ES-I3 (cell line): ENCODE data around the gene PLD5.
A peak's percentile ranks its signal among the peaks of the same experiment; 100 is the strongest.

Experiments used
- H3K36me3 ChIP-seq: 2 replicates; pipeline ENCODE4 v1.6.1; 2013; ENCODE audit warnings: mild to moderate bottlenecking, low read length, control low read depth, moderate library complexity; ENCODE audit not compliant: insufficient read depth
- H3K4me1 ChIP-seq: 2 replicates; pipeline ENCODE4 v1.6.1; 2013; ENCODE audit warnings: mild to moderate bottlenecking, control low read depth, low read length; ENCODE audit not compliant: insufficient read depth
- H3K9ac ChIP-seq: 2 replicates; pipeline ENCODE4 v1.6.1; 2013; ENCODE audit warnings: low read depth, mild to moderate bottlenecking, low read length, moderate library complexity
- H3K9me3 ChIP-seq: 2 replicates; pipeline ENCODE4 v1.6.1; 2013; ENCODE audit warnings: mild to moderate bottlenecking, low read length, moderate library complexity; ENCODE audit not compliant: control insufficient read depth, insufficient read depth

PLD5 gene

GRCh38 chr1:242524571-242525359 is at the start of gene PLD5:
Gene PLD5, minus strand, starts transcription at chr1:242524697.
- no peaks in the 10 kb centered on the region for H3K4me1 ChIP-seq
- peak within 1 kb of the TSS; percentile 87 for H3K9ac ChIP-seq
- no peaks in the 10 kb centered on the region for H3K9me3 ChIP-seq
- no peaks in the 10 kb centered on the region for H3K36me3 ChIP-seq

DNA sequence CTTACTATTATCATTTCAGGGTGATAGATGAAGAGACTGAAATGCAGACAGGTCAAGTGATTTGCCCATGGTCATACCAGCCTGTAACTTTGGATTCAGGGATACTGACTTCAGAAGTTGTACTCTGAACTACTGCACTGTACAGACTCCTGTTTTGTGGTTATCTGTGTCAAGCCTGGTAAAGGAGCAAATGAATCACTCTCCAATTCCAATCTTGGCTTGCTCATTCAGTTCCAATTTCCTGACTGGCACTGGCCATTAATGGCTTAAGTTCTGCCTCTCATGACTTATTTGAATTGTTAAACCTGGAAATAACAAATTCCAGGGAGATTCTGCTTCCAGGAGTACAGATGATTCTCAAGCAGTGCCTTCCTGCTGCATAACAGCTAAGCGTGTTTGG is 45.4 kb upstream of the PLD5 start:
- Histone ChIP-seq H3K9me3 (peaks cover 5% of the 10 kb centered on the region; the same call in 1 of the 2 replicates), H3K9ac (no peak overlapping the region), H3K36me3 (no peaks in the 10 kb centered on the region), H3K4me1 (no peaks in the 10 kb centered on the region)

DNA sequence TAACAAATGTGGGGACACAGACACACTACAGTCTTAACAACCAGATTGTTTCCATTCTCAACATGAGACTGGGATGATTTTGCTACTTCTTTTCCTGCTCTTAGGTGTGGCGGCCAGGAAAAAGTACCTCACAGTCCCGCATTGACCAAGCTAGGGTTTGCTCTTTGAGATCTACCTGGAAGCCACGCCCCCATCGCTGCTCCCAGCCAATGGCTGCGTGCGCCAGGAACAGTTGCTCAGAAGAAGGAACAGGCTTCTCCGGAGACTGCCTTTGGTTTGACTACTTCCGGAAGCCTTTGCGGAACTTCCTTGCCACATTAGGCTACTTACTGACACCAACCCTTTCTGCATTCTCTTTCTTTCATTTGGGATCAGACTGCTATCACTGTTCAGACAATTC is 44.2 kb upstream of the PLD5 start:
- Histone ChIP-seq H3K9ac (no peak overlapping the region), H3K36me3 (no peaks in the 10 kb centered on the region), H3K4me1 (no peaks in the 10 kb centered on the region), H3K9me3 (peaks cover 5% of the 10 kb centered on the region; the same call in 1 of the 2 replicates)

DNA sequence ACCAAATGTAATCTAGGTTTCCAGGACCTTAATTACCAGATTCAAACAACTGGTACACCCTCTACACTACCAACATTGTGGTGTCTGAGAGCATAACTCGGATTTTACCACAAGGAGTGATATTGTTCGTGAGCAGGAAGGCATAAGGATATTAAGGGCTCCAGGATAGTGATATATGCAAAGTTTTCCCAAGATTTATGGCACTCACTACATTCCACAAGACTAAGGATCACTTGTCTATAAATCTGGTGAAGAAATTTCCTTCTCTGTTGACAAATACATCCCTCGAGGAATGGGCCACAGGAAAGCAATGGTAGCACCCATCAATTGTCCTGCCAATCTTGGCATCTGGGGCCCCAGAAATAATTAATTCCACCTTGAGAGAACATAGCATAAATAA is 43.1 kb upstream of the PLD5 start:
- H3K9ac ChIP-seq, result no peak overlapping the region
- H3K4me1 ChIP-seq, result no peaks in the 10 kb centered on the region
- H3K9me3 ChIP-seq, result peaks cover 5% of the 10 kb centered on the region; the same call in 1 of the 2 replicates
- no peaks in the 10 kb centered on the region for H3K36me3 ChIP-seq

DNA sequence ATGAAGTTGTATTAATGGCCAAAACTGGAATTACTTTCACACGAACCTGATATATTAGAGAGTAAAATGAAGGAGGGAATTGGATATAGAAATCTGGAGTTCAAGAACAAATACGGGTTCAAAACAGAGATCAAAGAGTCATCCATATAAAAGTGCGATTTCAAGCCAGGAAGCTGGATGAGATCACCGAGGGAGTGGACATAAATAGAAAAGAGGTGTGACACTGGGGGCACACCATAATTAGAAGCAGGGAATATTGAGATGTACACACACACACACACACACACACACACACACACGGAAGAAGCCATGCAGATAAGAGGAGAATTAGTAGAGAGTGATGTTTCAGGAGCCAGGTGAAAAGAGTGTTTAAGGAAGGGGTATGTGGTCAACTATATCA is 32.3 kb upstream of the PLD5 start:
- Histone ChIP-seq H3K9ac (no peak overlapping the region), H3K36me3 (no peaks in the 10 kb centered on the region), H3K9me3 (no peaks in the 10 kb centered on the region), H3K4me1 (no peaks in the 10 kb centered on the region)

GRCh38 chr1:242556276-242556675 is 31.8 kb upstream of the PLD5 start:
- no peaks in the 10 kb centered on the region for H3K9me3 ChIP-seq
- H3K36me3 ChIP-seq, result no peaks in the 10 kb centered on the region
- H3K4me1 ChIP-seq, result no peaks in the 10 kb centered on the region
- H3K9ac ChIP-seq, result no peak overlapping the region

GRCh38 chr1:242554577-242554976 is 30.1 kb upstream of the PLD5 start:
- H3K36me3 ChIP-seq, result no peaks in the 10 kb centered on the region
- H3K9me3 ChIP-seq, result no peaks in the 10 kb centered on the region
- H3K4me1 ChIP-seq, result no peaks in the 10 kb centered on the region
- no peak overlapping the region for H3K9ac ChIP-seq

DNA sequence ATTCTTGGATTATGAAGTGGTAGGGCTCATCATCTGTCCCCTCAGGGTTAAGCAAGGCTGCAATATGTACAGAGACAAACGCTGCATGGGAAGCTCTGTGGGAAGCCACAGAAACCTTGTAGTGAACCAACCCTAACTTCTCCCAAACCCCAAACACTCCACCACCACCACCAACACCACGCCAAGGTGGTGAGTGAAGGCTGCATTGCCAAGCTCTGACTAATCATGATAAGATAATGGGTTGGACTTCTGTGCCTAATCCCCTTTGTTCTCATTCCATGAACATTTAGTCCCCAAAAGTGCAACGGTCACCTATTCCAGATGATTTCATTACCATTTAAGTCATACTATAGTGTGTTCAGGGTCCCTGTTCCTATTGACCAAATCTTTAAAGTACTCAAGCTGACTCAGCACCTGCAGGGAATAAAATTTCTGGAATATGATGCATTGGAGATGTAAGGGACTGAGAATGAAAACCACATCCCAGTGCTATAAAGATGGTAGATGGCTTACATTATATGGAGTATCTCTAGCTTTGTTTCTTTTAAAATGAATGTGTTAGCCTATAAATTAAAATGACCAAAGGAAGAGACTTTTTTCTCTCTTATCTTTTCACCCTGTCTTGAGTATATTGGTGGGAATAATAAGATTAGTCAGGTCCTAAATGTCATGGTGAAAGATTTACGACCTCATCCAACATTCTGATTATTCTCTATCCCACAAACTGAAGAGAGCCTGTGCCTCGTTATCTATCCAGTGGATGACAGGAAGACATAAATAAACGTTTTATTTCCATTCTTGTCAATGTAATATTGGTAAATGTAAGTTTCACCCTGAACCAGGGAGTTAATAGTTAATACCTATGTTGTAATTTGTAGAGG is 22.6 kb upstream of the PLD5 start:
- Histone ChIP-seq H3K4me1 (no peaks in the 10 kb centered on the region), H3K36me3 (no peaks in the 10 kb centered on the region), H3K9ac (no peak overlapping the region), H3K9me3 (no peaks in the 10 kb centered on the region)

GRCh38 chr1:242546441-242546840 is 21.9 kb upstream of the PLD5 start:
- Histone ChIP-seq H3K9ac (no peak overlapping the region), H3K36me3 (no peaks in the 10 kb centered on the region), H3K4me1 (no peaks in the 10 kb centered on the region), H3K9me3 (no peaks in the 10 kb centered on the region)

DNA sequence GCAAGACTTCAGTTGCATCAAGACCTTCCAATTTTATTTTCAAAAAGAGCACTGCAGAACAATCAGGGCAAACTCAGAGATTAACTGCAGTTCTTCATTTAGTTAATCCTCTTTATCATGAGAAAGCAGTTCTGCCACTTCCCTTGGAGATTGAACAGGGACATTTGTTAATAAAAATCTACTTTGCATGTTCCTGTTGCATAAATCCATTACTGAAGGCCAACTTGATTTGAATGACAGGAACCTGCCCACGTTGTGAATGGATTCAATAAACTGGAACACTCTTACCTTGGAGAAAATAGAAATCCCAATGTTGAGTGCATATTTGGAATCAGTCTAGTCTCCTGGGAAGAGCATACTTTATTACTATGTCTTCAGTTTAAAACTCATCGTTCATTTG is 19.6 kb upstream of the PLD5 start:
- H3K9ac ChIP-seq, result no peak overlapping the region
- no peaks in the 10 kb centered on the region for H3K4me1 ChIP-seq

GRCh38 chr1:242542271-242542670 is 17.8 kb upstream of the PLD5 start:
- H3K4me1 ChIP-seq, result no peaks in the 10 kb centered on the region
- H3K9ac ChIP-seq, result no peak overlapping the region
- no peaks in the 10 kb centered on the region for H3K9me3 ChIP-seq
- H3K36me3 ChIP-seq, result no peaks in the 10 kb centered on the region

More for the DNA sequence above, 19.6 kb upstream of the PLD5 start:
- Histone ChIP-seq H3K9me3 (no peaks in the 10 kb centered on the region), H3K36me3 (no peaks in the 10 kb centered on the region)

DNA sequence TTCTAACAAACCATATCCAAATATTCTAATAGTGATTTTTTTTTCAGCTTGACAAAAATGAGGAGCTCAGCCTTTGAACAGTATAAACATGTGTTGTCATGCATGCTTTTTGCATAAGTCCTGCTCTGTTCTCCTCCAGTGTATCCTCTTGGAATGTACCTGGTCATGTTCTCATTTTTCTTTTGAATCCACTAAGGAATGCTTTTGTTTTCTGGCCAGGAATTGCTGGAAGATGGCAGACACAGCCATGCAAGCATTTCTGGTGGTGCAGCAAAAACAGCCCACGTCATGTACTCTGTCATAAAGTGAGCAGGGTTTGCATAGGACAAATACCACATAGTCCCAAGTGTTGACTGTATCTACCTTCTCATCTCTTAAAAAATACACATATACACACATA is 11.5 kb upstream of the PLD5 start:
- no peaks in the 10 kb centered on the region for H3K9me3 ChIP-seq

DNA sequence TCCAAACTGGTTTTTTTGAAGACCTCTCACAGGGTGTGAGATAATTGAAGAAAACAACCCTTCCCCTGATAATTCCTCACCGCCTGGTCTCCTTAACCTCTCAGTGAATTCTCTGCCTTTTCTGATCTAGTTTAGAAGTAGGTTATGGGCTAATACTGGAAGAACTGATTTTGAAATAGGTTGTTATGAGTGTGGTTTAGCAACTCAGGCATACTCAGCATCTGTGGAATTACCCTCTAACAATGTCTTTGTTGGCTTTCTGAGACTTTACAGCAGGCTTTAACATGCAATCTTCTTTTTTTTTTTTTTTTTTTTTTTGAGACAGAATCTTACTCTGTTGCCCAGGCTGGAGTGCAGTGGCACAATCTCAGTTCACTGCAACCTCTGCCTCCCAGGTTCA is 10.3 kb upstream of the PLD5 start:
- no peaks in the 10 kb centered on the region for H3K9me3 ChIP-seq

More for the DNA sequence above, 11.5 kb upstream of the PLD5 start:
- Histone ChIP-seq H3K4me1 (no peaks in the 10 kb centered on the region), H3K9ac (no peak overlapping the region), H3K36me3 (no peaks in the 10 kb centered on the region)

GRCh38 chr1:242530761-242531160 is 6.3 kb upstream of the PLD5 start:
- Histone ChIP-seq H3K4me1 (no peaks in the 10 kb centered on the region), H3K36me3 (no peaks in the 10 kb centered on the region), H3K9me3 (no peaks in the 10 kb centered on the region), H3K9ac (no peak overlapping the region)

More for the DNA sequence above, 10.3 kb upstream of the PLD5 start:
- H3K4me1 ChIP-seq, result no peaks in the 10 kb centered on the region
- H3K36me3 ChIP-seq, result no peaks in the 10 kb centered on the region
- H3K9ac ChIP-seq, result no peak overlapping the region

DNA sequence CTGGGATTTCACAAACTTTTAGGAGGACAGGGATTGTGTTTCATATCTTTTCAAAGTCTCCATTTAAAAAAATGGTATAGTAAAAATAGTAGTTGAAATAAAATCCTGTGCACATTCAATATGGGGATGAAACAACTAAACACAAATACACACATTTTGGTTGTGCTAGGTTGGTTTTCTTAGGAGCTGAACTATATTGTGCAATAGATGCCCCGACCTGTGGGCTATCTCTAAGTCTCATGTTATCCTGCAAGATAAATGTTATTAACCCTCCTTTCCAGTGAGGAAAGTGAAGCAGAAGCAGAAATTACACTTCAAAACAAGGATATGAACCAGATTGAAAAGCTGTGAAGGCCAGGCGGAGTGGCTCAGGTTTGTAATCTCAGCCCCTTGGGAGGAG is 1.3 kb upstream of the PLD5 start:
- H3K9ac ChIP-seq, result peak overlapping the region; percentile 77; the same call in 1 of the 2 replicates
- H3K4me1 ChIP-seq, result no peaks in the 10 kb centered on the region
- no peaks in the 10 kb centered on the region for H3K9me3 ChIP-seq
- no peaks in the 10 kb centered on the region for H3K36me3 ChIP-seq
